Spinal cord (tissue), 10 donors: ENCODE results near the gene PLD3. TPM values are rescaled to one million over a fixed set of nuclear protein-coding genes. Genes with fewer than 3 reads are reported as not detected.

ENCODE experiments used
- DNase-seq, 6 donors: peaks; one replicate each; pipeline versions ENCODE4 v3.0.0 to v3.0.0-alpha.2; 2013 to 2015; ENCODE audit warnings: low spot score in 6 of 6, low read depth in 4 of 6
- H3K27ac ChIP-seq: one replicate; pipeline ENCODE4 v1.5.1; 2013; ENCODE audit warnings: low read depth, low read length, control low read depth
- H3K27me3 ChIP-seq: one replicate; pipeline ENCODE4 v1.6.1; 2013; ENCODE audit warnings: low read length; ENCODE audit not compliant: control insufficient read depth, insufficient read depth
- H3K36me3 ChIP-seq: one replicate; pipeline ENCODE4 v1.6.1; 2013; ENCODE audit warnings: low read length; ENCODE audit not compliant: control insufficient read depth, insufficient read depth
- H3K4me1 ChIP-seq: one replicate; pipeline ENCODE4 v1.6.1; 2013; ENCODE audit warnings: low read length; ENCODE audit not compliant: control insufficient read depth, insufficient read depth
- H3K4me3 ChIP-seq: one replicate; pipeline ENCODE4 v1.5.1; 2013; ENCODE audit warnings: low read depth, low read length, control low read depth
- H3K9me3 ChIP-seq: one replicate; pipeline ENCODE4 v1.6.1; 2013; ENCODE audit warnings: low read length; ENCODE audit not compliant: control insufficient read depth, insufficient read depth
- WGBS: methylation state at CpG from one replicate; pipeline ENCODE4 v1.1.5; 2013; ENCODE audit warnings: missing lambda C conversion rate; ENCODE audit not compliant: insufficient coverage; 5-methylcytosine and 5-hydroxymethylcytosine counted together
- polyA plus RNA-seq, 2 donors: library from polyadenylated mRNA; unstranded; fragments of 120-200 nt; gene quantifications; one replicate each; pipeline ENCODE4 v1.2.1, GENCODE V29; 2013; ENCODE audit not compliant: insufficient read length in 2 of 2
- total RNA-seq, 2 donors: library from RNA; depleted of rRNA in 1 of 2; stranded (reverse); fragments of 120-200 nt in 1 of 2; fragments of >200 nt in 1 of 2; gene quantifications; one replicate each; pipeline versions ENCODE4 v1.2.3 to v1.2.4, GENCODE V29; 2013 to 2014
- donor health status: healthy.

PLD3 gene
- total and polyA plus RNA-seq, 4 donors = 257 to 522 (median 422) TPM

GRCh38 chr19:40416918-40417642 is 68.6 kb downstream of the PLD3 start:
- 62% methylated on average over 10 of the region's 16 CpGs for whole genome bisulfite sequencing
- Histone ChIP-seq H3K4me1 (peaks cover 47% of the 10 kb centered on the region), H3K9me3 (no peaks in the 10 kb centered on the region), H3K36me3 (no peaks in the 10 kb centered on the region), H3K4me3 (no peak overlapping the region), H3K27ac (peak overlapping the region; percentile 59), H3K27me3 (no peaks in the 10 kb centered on the region)
- no peak for DNase-seq

GRCh38 chr19:40417643-40417981 is 69.1 kb downstream of the PLD3 start:
- Histone ChIP-seq H3K27ac (peak overlapping the region; percentile 59), H3K36me3 (peaks cover 2% of the 10 kb centered on the region)

GRCh38 chr19:40418040-40418439 is 69.5 kb downstream of the PLD3 start:
- Histone ChIP-seq H3K27me3 (no peaks in the 10 kb centered on the region), H3K4me3 (no peak overlapping the region), H3K27ac (peak overlapping the region; percentile 59), H3K4me1 (peaks cover 44% of the 10 kb centered on the region), H3K9me3 (no peaks in the 10 kb centered on the region), H3K36me3 (peaks cover 6% of the 10 kb centered on the region)
- 82% methylated on average over 3 of the region's 3 CpGs for WGBS
- DNase-seq = no peak

More at GRCh38 chr19:40417643-40417981, 69.1 kb downstream of the PLD3 start:
- DNase-seq = no peak
- no peak overlapping the region for H3K4me3 ChIP-seq
- peaks cover 47% of the 10 kb centered on the region for H3K4me1 ChIP-seq
- WGBS = 72% methylated on average over 4 of the region's 4 CpGs
- no peaks in the 10 kb centered on the region for H3K27me3 ChIP-seq
- no peaks in the 10 kb centered on the region for H3K9me3 ChIP-seq

- 54% methylated on average over 5 of the region's 5 CpGs for WGBS
- DNase-seq = no peak
- Histone ChIP-seq H3K9me3 (no peaks in the 10 kb centered on the region), H3K27me3 (no peaks in the 10 kb centered on the region), H3K4me1 (peaks cover 37% of the 10 kb centered on the region), H3K36me3 (peaks cover 10% of the 10 kb centered on the region), H3K27ac (no peak overlapping the region), H3K4me3 (no peak overlapping the region)
These were observed 70.6 kb downstream of the PLD3 start for GRCh38 chr19:40419066-40419612.

- no peak for DNase-seq
- Histone ChIP-seq H3K27me3 (no peaks in the 10 kb centered on the region), H3K36me3 (peaks cover 10% of the 10 kb centered on the region), H3K4me3 (no peak overlapping the region), H3K4me1 (peaks cover 36% of the 10 kb centered on the region), H3K9me3 (no peaks in the 10 kb centered on the region), H3K27ac (no peak overlapping the region)
- WGBS = 91% methylated on average over 5 of the region's 5 CpGs
These were observed 71.3 kb downstream of the PLD3 start for GRCh38 chr19:40419780-40420179.

- WGBS = 21% methylated on average over 9 of the region's 14 CpGs
- H3K27ac ChIP-seq = peak overlapping the region; percentile 99
- H3K36me3 ChIP-seq = peaks cover 10% of the 10 kb centered on the region
- peak overlapping the region; percentile 78 for H3K4me3 ChIP-seq
- H3K9me3 ChIP-seq = no peaks in the 10 kb centered on the region
- no peak for DNase-seq
- no peaks in the 10 kb centered on the region for H3K27me3 ChIP-seq
- peaks cover 35% of the 10 kb centered on the region for H3K4me1 ChIP-seq
These were observed 71.9 kb downstream of the PLD3 start for GRCh38 chr19:40420451-40420765.

GRCh38 chr19:40420766-40421765 is 72.6 kb downstream of the PLD3 start:
- peak overlapping the region; percentile 99 for H3K27ac ChIP-seq
- H3K4me1 ChIP-seq = peaks cover 35% of the 10 kb centered on the region
- H3K36me3 ChIP-seq = peaks cover 10% of the 10 kb centered on the region
- DNase-seq = peak in 4 of 6 donors; percentile 42 to 93 (median 70)
- no peaks in the 10 kb centered on the region for H3K9me3 ChIP-seq
- no peaks in the 10 kb centered on the region for H3K27me3 ChIP-seq
- WGBS = under 1% methylated on average over 52 of the region's 56 CpGs
- peak overlapping the region; percentile 78 for H3K4me3 ChIP-seq

GRCh38 chr19:40421993-40422747 is 73.7 kb downstream of the PLD3 start:
- Histone ChIP-seq H3K36me3 (peaks cover 10% of the 10 kb centered on the region), H3K4me3 (no peak overlapping the region), H3K4me1 (peaks cover 34% of the 10 kb centered on the region), H3K27me3 (no peaks in the 10 kb centered on the region), H3K9me3 (no peaks in the 10 kb centered on the region), H3K27ac (peak overlapping the region; percentile 99)
- no peak for DNase-seq
- 92% methylated on average over 14 of the region's 16 CpGs for WGBS
